HG03066 (cell line): ENCODE results near the gene FMNL2.

ENCODE experiments used
- ATAC-seq: cut with Tn5 transposase; IDR thresholded peaks from one replicate; pipeline ENCODE4 v1.9.1; 2021; ENCODE audit warnings: low read depth; ENCODE audit not compliant: unreplicated experiment

The FMNL2 gene

GRCh38 chr2:152546230-152546837 lies 211.4 kb downstream of the FMNL2 start:
- ATAC-seq: no peak

- ATAC-seq: no peak
Measured at GRCh38 chr2:152548111-152548875, 213.3 kb downstream of the FMNL2 start.

DNA sequence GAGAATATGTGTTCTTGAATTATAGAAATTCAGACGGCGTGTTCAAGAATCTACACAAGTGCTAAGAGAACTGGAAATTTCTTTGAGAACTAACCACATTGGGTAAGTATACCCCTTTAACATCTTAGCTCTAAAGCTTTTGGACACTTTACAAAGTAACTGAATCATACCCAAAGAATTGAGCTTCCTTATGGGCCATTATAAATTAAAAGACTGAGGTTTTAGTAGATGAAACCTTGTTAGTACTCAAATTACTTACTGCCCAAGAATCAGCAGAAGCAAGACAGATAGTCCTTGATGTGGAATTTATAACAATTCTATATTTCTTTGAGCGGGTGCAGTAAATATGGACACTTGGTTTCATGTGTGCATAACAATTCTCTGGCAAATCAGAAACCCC lies 214.0 kb downstream of the FMNL2 start:
- ATAC-seq: no peak

DNA sequence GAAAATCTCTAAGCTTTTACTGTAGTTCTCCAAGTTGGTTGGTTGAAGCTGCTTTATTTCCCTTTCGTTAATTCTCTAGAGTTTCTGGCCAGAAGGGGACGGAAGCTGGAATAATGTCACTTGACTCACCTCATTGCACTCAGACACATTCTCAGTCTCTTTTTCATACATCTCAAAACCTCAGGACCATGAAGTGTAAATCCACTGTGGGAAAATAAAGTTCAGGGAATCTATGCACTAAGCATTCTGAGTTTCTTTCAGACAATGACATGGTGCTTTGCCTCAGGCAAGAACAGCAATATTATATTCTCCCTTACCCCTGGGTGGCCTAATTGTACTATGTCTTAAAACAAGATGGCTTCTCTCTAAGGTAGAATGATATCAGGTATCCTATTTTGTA lies 214.4 kb downstream of the FMNL2 start:
- ATAC-seq: no peak

- no peak for ATAC-seq
Measured at GRCh38 chr2:152550386-152550785, 215.4 kb downstream of the FMNL2 start.

DNA sequence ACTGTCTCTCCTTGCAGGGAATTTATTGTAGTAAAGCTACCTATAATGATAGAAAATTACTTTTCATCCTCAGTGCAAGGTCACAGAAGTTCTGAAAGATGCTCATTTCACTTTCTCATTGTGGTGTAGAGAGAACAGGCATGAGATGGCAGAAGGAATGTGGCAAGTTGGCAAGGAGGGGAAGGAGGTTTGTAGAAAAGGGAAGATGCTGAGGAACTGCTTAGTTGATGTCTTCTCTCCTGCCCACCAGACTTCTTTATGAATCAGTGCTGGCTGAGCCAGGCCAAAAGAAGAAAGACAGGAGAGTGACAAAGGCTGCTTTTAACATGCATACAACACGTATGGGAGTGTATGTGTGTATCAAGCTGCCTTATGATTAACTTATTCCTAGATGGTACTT lies 217.9 kb downstream of the FMNL2 start:
- no peak for ATAC-seq

GRCh38 chr2:152553518-152553917 lies 218.5 kb downstream of the FMNL2 start:
- ATAC-seq: no peak

DNA sequence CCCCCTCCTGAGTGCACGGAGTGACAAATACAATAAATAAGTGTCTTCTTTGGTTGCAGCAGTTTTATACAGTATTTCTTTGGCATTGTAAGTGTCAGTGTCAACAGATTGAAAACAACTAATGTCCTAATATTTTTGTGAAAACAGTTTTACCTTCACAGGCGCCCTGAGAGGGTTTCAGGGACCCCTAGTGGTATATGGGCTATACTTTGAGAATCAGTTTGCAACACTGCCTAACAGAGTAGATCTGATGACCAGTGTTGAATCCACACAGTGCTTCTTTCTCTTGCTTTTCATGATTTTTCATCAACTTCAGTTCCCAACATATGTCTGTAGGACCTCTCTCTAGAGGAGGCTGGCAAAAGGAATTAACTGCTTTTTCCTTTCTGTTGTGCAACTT lies 220.1 kb downstream of the FMNL2 start:
- ATAC-seq: no peak

GRCh38 chr2:152556506-152556905 lies 221.5 kb downstream of the FMNL2 start:
- no peak for ATAC-seq

GRCh38 chr2:152557273-152557888 lies 222.4 kb downstream of the FMNL2 start:
- ATAC-seq: no peak

- ATAC-seq: peak; percentile 79
Measured at GRCh38 chr2:152558158-152558984, 223.4 kb downstream of the FMNL2 start.

DNA sequence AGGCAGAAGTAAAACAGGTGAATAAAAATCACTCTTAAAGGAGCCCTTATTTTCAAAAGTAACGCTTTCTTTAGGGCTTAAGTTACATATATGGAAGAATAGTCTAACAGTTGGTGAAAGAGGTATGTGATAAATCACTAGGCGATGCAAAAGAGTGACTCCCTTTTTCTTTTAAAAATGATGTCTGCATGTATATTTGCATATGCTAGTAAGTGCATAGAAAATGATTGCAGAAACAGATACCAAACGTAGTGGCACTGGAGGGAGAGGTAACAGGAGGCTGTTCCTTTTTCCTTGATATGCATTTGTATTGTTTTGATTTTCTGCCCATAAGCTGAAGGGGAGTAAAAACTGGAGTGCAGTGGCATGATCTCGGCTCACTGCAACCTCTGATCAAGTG lies 224.0 kb downstream of the FMNL2 start:
- ATAC-seq: peak; percentile 52

DNA sequence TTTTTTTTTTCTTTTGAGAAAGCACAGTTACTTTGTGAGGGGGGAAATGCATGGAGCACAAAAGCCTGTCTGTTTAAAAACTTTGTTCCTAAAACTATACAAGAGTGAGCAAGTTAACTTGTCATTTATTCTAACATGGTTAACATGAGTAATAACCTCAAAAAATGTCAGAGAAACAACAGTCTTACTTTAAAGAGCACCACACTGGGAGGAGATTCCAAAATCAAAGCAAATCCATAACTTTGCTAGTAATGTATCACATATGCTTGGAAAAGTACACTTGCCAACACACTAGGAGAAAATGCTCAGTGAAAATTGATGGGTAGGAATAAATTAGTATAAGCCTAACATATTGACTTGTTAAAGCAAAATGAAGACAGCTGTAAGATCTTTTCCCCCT lies 225.2 kb downstream of the FMNL2 start:
- no peak for ATAC-seq

DNA sequence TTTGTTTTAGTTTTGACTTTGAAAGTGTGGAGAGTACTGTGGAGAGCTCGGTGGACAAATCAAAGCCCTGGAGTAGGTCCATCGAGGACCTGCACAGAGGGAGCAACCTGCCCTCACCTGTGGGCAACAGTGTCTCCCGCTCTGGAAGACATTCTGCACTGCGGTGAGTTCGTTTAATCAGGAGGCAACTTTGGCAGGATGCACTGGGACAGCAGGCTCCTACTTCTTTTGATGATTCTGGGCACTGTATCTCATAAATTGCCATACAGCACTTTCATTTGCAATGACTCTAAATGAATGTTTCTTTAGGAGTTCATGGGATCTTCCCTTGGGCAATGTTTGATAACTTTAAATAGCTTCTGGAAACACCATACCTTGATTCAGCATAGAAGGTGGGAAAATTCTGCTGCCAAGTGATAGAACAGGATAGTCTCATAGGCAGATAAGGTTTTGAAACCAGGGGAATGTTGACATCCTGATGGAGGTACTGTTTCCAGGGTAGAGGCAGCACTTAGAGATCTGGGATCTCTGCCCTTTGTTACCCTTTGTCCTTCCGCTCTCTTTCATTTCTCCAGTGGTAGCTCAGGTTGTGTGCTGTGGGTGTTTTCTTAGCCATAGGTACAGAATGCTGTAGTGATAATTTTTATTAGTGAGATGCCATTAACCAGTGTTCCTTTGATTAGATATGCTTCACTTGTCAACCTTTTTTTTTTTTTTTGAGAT lies 226.1 kb downstream of the FMNL2 start:
- no peak for ATAC-seq

DNA sequence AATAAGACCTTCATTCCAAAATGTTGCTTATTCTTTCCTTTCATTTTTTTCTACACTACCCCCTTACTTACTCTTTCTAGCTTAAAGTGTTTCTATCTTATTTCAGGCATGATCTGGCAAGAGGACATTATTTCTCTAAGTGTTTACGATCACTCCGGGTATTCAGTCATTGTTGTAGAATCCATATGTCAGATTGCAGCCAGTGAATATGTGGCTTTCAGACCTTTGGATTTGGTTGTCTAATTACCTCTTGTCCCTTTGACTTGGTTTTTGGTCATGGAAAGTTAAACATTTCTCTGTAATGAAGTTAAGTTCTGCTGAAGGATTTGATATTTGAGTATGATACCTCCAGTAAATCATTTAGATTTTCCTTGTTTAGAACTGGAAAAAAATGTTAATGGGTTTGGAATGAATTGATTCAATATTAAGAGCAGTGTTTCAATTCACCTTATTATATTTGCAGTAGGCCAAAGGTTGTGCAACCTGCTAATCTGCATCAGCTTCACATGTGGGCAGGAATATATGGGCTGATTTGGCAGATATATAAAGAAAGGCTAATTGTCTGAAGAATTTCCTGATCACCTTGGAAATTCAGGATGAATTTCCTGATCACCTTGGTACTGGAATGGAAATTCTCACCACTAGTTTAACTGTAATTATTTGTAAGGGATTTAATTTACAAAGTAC lies 227.4 kb downstream of the FMNL2 start:
- no peak for ATAC-seq

DNA sequence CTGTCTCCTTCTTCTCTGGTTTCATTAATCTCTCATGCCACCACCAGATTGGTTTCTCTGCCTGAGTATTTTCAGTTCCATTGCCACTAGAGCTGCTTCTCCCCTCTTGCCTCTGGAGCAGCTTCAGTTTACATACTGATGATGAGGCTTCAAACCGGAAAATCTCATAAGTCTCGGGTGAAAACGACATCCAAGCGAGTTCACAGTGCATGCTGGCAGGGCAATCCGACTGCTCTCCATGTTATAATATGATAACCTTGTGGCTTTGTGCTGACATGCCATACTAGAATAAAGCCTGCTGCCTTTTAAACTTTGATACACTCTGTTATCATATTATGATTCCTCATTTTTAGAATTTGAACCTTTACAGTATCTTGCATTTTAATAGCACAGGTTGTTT lies 228.8 kb downstream of the FMNL2 start:
- ATAC-seq: no peak

DNA sequence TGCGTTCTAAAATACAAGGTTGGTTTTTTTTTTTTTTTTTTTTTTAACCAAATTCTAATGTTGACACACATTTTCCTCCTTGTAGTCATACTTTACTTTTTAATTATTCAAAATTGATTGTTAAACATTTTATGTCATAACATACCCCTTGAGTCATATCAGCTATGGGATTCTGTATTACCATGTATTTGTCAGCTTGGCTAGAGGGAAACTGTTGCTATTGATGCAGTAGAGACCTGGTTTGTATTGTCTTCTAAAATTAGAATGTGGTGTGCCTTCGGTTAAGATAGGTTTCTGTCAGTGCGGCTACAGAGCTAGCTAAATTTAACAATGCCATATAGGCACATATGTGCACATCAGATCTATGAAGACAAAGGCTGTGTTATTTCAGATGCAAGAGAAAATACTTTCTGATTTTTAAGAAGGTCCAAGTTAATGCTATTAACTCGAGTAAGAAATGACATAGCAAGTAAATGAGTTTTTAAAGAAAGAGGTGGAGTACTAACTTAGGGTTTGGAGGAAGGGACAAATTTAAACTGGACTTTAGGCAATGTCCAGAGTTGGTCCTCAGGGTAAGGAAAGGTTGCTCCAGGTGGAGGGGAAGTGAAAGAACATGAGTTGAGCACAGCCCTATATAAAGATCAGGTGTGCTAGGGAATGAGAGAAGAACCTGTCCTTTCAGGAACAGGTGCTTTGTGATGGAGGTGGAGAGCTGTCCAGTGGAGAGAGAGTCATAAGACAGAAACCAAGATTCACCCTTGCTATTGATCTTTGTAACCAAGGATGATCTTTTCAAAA lies 230.0 kb downstream of the FMNL2 start:
- ATAC-seq: peak; percentile 83

DNA sequence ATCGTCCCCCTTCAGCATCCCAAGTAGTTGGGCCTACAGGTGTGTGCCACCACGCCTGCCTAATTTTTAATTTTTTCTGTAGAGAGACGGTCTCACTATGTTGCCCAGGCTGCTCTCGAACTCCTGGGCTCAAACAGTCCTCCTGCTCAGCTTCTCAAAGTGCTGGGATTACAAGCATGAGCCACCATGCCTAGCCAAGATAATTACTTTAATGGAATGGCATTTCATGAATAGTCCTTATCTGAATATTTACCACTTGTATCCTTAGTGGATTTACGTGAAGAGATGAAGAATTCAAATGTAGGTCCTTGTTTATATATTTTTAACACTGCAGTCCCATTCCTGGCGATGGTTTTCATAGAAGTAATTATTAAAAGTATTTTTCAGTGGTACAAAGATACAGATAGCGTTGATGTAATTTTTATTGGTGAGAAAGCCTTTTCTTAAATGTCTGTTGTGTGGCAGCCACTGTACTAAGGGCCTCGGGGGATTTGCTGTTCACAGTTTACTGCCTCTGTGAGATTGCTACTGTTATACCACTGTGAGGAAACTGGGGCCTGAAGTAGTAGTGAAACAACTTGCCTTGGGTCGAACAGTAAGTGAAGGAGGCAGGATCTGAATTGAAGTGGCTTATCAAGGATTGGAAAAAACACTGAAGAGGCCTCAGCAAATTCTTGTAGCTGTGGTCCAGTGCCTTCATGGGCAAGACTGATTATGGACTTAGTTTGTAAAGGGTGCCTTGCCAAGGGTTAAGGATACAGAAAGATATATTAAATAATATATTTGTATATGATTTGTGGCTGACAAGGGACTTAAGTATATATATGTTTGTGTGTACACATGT lies 231.1 kb downstream of the FMNL2 start:
- ATAC-seq: peak; percentile 71
